WTC11 (cell line): ENCODE measurements around the gene RASA1. TPM values are rescaled to one million over a fixed set of nuclear protein-coding genes. Genes with fewer than 3 reads are reported as not detected.
A peak's percentile ranks its signal among the peaks of the same experiment; 100 is the strongest.

Experiments
- ATAC-seq: fragments of 200-7000 bp; cut with Tn5 transposase; 2 replicates; pipeline ENCODE4 v1.10.0; 2021; ENCODE audit warnings: mild to moderate bottlenecking, moderate library complexity
- CTCF ChIA-PET: fragments of 300-600 bp; sonication (Branson Sonifier 250); formaldehyde crosslinking; loops from one replicate; lab custom pipeline; 2021; ENCODE audit warnings: antibody characterized with exemption; lab: Charles Lee
- POLR2A ChIA-PET: fragments of 350-600 bp; sonication (Branson Sonifier 250); formaldehyde crosslinking; loops from one replicate; lab custom pipeline; 2021; ENCODE audit warnings: antibody characterized with exemption; lab: Charles Lee
- DNase-seq: peaks from one replicate; pipeline ENCODE4 v3.0.0; 2021; ENCODE audit warnings: low spot score
- H3K27ac Mint-ChIP-seq: 2 replicates; pipeline ENCODE4 v1.8.0; 2021; ENCODE audit warnings: mixed read lengths
- H3K27me3 Mint-ChIP-seq: 2 replicates; pipeline ENCODE4 v1.8.0; 2021; ENCODE audit warnings: low read depth, mild to moderate bottlenecking, moderate library complexity, mixed read lengths
- H3K36me3 Mint-ChIP-seq: 2 replicates; pipeline ENCODE4 v1.8.0; 2021; ENCODE audit warnings: mixed read lengths
- H3K4me1 Mint-ChIP-seq: 2 replicates; pipeline ENCODE4 v1.8.0; 2022; ENCODE audit warnings: mixed read lengths
- H3K4me3 Mint-ChIP-seq: 2 replicates; pipeline ENCODE4 v1.8.0; 2021; ENCODE audit warnings: mild to moderate bottlenecking, moderate library complexity, mixed read lengths
- H3K9me3 Mint-ChIP-seq: 2 replicates; pipeline ENCODE4 v1.8.0; 2021; ENCODE audit warnings: mixed read lengths
- ATF1 ChIP-seq: sonication (generic); formaldehyde crosslinking; IDR thresholded peaks from 2 replicates; pipeline ENCODE4 v1.8.1; 2023; ENCODE audit warnings: mild to moderate bottlenecking, moderate library complexity, missing genetic modification reagents
- CREB1 ChIP-seq: sonication (generic); formaldehyde crosslinking; IDR thresholded peaks from 2 replicates; pipeline ENCODE4 v1.8.0; 2023; ENCODE audit warnings: mild to moderate bottlenecking, missing genetic modification reagents
- ELF4 ChIP-seq: sonication (generic); formaldehyde crosslinking; IDR thresholded peaks from 2 replicates; pipeline ENCODE4 v1.8.1; 2022; ENCODE audit warnings: low read depth, mild to moderate bottlenecking, moderate library complexity, missing genetic modification reagents
- ESRRA ChIP-seq: sonication (generic); formaldehyde crosslinking; IDR thresholded peaks from 2 replicates; pipeline ENCODE4 v1.8.1; 2022; ENCODE audit warnings: mild to moderate bottlenecking, missing genetic modification reagents, borderline replicate concordance
- ETV6 ChIP-seq: sonication (generic); formaldehyde crosslinking; IDR thresholded peaks from 2 replicates; pipeline ENCODE4 v1.8.1; 2022; ENCODE audit warnings: mild to moderate bottlenecking, missing genetic modification reagents
- FOXJ3 ChIP-seq: sonication (generic); formaldehyde crosslinking; IDR thresholded peaks from 2 replicates; pipeline ENCODE4 v1.9.0; 2021; ENCODE audit warnings: missing genetic modification reagents, mild to moderate bottlenecking, borderline replicate concordance
- FOXP4 ChIP-seq: sonication (generic); formaldehyde crosslinking; IDR thresholded peaks from 2 replicates; pipeline ENCODE4 v1.8.0; 2022; ENCODE audit warnings: mild to moderate bottlenecking, missing genetic modification reagents
- NR1H2 ChIP-seq: sonication (generic); formaldehyde crosslinking; IDR thresholded peaks from 2 replicates; pipeline ENCODE4 v1.9.0; 2021; ENCODE audit warnings: mild to moderate bottlenecking, moderate library complexity, missing genetic modification reagents
- OVOL2 ChIP-seq: fragments of 250-450 bp; sonication (Bioruptor Pico); IDR thresholded peaks from 2 replicates; pipeline ENCODE4 v1.9.0; 2021; ENCODE audit warnings: mild to moderate bottlenecking, borderline replicate concordance
- SP1 ChIP-seq: sonication (generic); formaldehyde crosslinking; conservative IDR thresholded peaks from 2 replicates; pipeline ENCODE4 v1.8.1; 2022; ENCODE audit warnings: missing genetic modification reagents
- STAT6 ChIP-seq: sonication (generic); formaldehyde crosslinking; conservative IDR thresholded peaks from 2 replicates; pipeline ENCODE4 v1.8.1; 2023; ENCODE audit warnings: mild to moderate bottlenecking, low read depth, missing genetic modification reagents, moderate library complexity
- TEAD1 ChIP-seq: sonication (generic); formaldehyde crosslinking; IDR thresholded peaks from 2 replicates; pipeline ENCODE4 v1.8.0; 2022; ENCODE audit warnings: mild to moderate bottlenecking, missing genetic modification reagents
- total RNA-seq: library from RNA; stranded (reverse); gene quantifications from 3 replicates; pipeline ENCODE4 v1.2.3, GENCODE V29; 2021
- TF ChIP-seq, protein P1 (sequence below): sonication (generic); formaldehyde crosslinking; IDR thresholded peaks from 2 replicates; pipeline ENCODE4 v1.8.1; 2023; ENCODE audit warnings: mild to moderate bottlenecking, missing genetic modification reagents, moderate library complexity
- TF ChIP-seq, protein P2 (sequence below): sonication (generic); formaldehyde crosslinking; IDR thresholded peaks from 2 replicates; pipeline ENCODE4 v1.8.0; 2022; ENCODE audit warnings: mild to moderate bottlenecking, missing genetic modification reagents
- TF ChIP-seq, protein P3 (sequence below): fragments of 250-450 bp; sonication (Bioruptor Pico); IDR thresholded peaks from 2 replicates; pipeline ENCODE4 v1.8.0; 2021; ENCODE audit warnings: mild to moderate bottlenecking
- TF ChIP-seq, protein P4 (sequence below): fragments of 250-450 bp; sonication (Bioruptor Pico); IDR thresholded peaks from 2 replicates; pipeline ENCODE4 v1.9.0; 2021; ENCODE audit warnings: moderate library complexity, mild to moderate bottlenecking, inconsistent platforms, borderline replicate concordance

Gene RASA1
- total RNA-seq, 1 experiment from 2014 or later: 31.0 TPM

- TF ChIP-seq, protein P1, sequence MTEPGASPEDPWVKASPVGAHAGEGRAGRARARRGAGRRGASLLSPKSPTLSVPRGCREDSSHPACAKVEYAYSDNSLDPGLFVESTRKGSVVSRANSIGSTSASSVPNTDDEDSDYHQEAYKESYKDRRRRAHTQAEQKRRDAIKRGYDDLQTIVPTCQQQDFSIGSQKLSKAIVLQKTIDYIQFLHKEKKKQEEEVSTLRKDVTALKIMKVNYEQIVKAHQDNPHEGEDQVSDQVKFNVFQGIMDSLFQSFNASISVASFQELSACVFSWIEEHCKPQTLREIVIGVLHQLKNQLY (CRISPR knock-in tag): no peak
- TF ChIP-seq, protein P2, sequence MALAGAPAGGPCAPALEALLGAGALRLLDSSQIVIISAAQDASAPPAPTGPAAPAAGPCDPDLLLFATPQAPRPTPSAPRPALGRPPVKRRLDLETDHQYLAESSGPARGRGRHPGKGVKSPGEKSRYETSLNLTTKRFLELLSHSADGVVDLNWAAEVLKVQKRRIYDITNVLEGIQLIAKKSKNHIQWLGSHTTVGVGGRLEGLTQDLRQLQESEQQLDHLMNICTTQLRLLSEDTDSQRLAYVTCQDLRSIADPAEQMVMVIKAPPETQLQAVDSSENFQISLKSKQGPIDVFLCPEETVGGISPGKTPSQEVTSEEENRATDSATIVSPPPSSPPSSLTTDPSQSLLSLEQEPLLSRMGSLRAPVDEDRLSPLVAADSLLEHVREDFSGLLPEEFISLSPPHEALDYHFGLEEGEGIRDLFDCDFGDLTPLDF (CRISPR knock-in tag): no peak
- TF ChIP-seq SP1 (CRISPR knock-in tag): no peak
- TF ChIP-seq ATF1 (CRISPR knock-in tag): no peak
- no peak for TF ChIP-seq STAT6 (CRISPR knock-in tag)
- TF ChIP-seq NR1H2 (CRISPR knock-in tag): no peak
- TF ChIP-seq, all 79 proteins: peak for 0
Measured at GRCh38 chr5:87408204-87408603, 140.5 kb downstream of the RASA1 start (continued).

- no peaks in the 10 kb centered on the region for H3K9me3 Mint-ChIP-seq
- H3K36me3 Mint-ChIP-seq: peaks cover 44% of the 10 kb centered on the region
- peaks cover 13% of the 10 kb centered on the region for H3K4me1 Mint-ChIP-seq
- no peaks in the 10 kb centered on the region for H3K27me3 Mint-ChIP-seq
- ATAC-seq: no peak
- H3K27ac Mint-ChIP-seq: peak overlapping the region; percentile 82; the same call in 1 of the 2 replicates
- POLR2A ChIA-PET: no interaction called here
- no peak for TF ChIP-seq OVOL2
- TF ChIP-seq, protein P1 (CRISPR knock-in tag): no peak
- no peak for DNase-seq
- CTCF ChIA-PET: interaction anchor here (1.4 kb wide), 1 partner anchor 370 kb away, joined by 3 read pairs; no protein-coding TSS in a partner anchor
- peak overlapping the region; percentile 60 for H3K4me3 Mint-ChIP-seq
Measured at GRCh38 chr5:87410931-87411330, 143.2 kb downstream of the RASA1 start.

- H3K4me1 Mint-ChIP-seq: peaks cover 13% of the 10 kb centered on the region
- CTCF ChIA-PET: interaction anchor here (1.4 to 1.6 kb wide), 2 partner anchors 12 to 370 kb away, joined by 3 to 7 read pairs; no protein-coding TSS in a partner anchor
- no peaks in the 10 kb centered on the region for H3K27me3 Mint-ChIP-seq
- POLR2A ChIA-PET: no interaction called here
- ATAC-seq (no peak), DNase-seq (no peak)
- H3K9me3 Mint-ChIP-seq: no peaks in the 10 kb centered on the region
- peaks cover 38% of the 10 kb centered on the region for H3K36me3 Mint-ChIP-seq
- peak overlapping the region; percentile 94 for H3K27ac Mint-ChIP-seq
- TF ChIP-seq, protein P3, sequence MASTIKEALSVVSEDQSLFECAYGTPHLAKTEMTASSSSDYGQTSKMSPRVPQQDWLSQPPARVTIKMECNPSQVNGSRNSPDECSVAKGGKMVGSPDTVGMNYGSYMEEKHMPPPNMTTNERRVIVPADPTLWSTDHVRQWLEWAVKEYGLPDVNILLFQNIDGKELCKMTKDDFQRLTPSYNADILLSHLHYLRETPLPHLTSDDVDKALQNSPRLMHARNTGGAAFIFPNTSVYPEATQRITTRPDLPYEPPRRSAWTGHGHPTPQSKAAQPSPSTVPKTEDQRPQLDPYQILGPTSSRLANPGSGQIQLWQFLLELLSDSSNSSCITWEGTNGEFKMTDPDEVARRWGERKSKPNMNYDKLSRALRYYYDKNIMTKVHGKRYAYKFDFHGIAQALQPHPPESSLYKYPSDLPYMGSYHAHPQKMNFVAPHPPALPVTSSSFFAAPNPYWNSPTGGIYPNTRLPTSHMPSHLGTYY: no peak
- TF ChIP-seq FOXJ3 (CRISPR knock-in tag): no peak
- peak overlapping the region; percentile 94 for H3K4me3 Mint-ChIP-seq
Measured at GRCh38 chr5:87411586-87411972, 143.9 kb downstream of the RASA1 start.

DNA sequence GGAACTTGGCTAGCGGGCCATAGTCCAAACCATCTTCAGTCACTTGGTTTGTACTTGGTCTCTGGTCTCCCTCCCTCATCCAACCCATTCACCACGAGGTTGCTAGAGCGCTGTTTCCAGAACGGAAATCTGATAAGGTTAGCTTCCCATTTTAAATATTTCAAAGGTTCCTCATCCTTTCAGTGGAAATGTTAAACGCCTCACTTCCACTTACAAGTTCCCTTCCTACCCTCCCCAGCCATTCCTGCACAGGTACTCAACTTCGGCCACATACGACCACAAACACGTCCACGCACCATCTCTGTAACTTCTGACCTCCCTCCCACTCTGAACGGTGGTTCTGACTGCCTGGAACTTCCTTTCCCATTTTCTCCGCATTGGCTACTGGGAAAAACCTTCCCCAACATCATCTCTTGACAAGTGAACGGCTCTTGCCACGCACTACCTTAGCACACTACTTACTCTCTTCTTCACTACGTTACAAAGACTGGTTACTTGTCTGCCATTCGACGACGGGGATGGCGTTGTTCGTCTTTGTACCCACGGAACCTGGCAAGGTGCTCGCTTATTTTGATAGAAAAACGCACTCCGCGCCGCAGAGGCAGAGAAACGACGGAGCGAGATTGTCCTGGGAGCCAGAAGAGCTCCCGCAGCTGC is 144.4 kb downstream of the RASA1 start:
- ChIA-PET POLR2A (no interaction called here), CTCF (interaction anchor here (1.0 to 1.6 kb wide), 4 partner anchors 12 to 734 kb away, joined by 3 to 7 read pairs (median 4); no protein-coding TSS in a partner anchor)
- no peaks in the 10 kb centered on the region for H3K27me3 Mint-ChIP-seq
- ATAC-seq (no peak), DNase-seq (no peak)
- H3K36me3 Mint-ChIP-seq: peaks cover 33% of the 10 kb centered on the region
- peak overlapping the region; percentile 94 for H3K27ac Mint-ChIP-seq
- peaks cover 13% of the 10 kb centered on the region for H3K4me1 Mint-ChIP-seq
- H3K9me3 Mint-ChIP-seq: no peaks in the 10 kb centered on the region
- peak overlapping the region; percentile 94 for H3K4me3 Mint-ChIP-seq
- TF ChIP-seq ESRRA (no peak), CREB1 (no peak), FOXP4 (no peak), TEAD1 (CRISPR knock-in tag) (no peak), ELF4 (CRISPR knock-in tag) (no peak), ETV6 (CRISPR knock-in tag) (no peak)
- TF ChIP-seq, protein P1 (CRISPR knock-in tag): no peak
- TF ChIP-seq, protein P4, sequence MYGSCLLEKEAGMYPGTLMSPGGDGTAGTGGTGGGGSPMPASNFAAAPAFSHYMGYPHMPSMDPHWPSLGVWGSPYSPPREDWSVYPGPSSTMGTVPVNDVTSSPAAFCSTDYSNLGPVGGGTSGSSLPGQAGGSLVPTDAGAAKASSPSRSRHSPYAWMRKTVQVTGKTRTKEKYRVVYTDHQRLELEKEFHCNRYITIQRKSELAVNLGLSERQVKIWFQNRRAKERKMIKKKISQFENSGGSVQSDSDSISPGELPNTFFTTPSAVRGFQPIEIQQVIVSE (CRISPR knock-in tag): no peak
